ENCODE data around the gene GRB10. TPM values are rescaled to one million over a fixed set of nuclear protein-coding genes. Genes with fewer than 3 reads are reported as not detected.

GRB10 gene
- polyA plus RNA-seq, 6 donors from 2014 or later: 0.24 TPM; not detected in 5

DNA sequence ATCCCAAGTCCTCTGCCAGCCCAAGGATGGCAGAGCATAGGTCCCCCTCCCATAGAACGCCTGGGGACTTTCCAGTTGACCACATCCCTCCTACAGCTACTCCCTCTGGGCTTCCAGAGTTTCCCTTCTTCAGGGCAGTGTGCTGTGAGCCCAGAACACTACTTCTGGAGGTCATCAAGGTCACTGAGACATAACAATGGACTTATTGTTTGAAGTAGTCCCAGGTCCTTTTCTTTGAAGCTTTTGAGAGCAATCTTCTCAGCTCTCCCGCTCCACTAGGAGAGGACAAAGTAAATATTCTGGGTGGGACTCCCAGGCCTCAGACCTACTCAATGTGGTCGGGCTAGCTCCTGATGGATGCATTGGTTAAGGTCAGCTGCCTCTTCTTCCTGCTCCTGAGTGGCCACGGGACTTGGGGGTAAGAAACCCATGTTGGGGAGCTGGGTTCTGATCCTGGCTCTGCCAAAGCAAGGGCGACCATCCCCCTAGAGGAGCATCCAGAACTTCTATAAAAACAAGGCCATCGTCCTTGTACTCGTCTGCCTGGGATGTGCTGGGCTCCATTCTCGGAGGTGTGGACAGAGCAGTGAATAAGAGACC, 134.0 kb downstream of the GRB10 start:
- Mint-ChIP-seq H3K27me3 (no peaks in the 10 kb centered on the region), H3K9me3 (no peaks in the 10 kb centered on the region), H3K4me1 (no peaks in the 10 kb centered on the region), H3K36me3 (no peaks in the 10 kb centered on the region), H3K4me3 (no peak overlapping the region), H3K27ac (no peak overlapping the region)
- no peak for ATAC-seq (ENCODE audit: low read depth in 2 of 2)
- no peak for DNase-seq

DNA sequence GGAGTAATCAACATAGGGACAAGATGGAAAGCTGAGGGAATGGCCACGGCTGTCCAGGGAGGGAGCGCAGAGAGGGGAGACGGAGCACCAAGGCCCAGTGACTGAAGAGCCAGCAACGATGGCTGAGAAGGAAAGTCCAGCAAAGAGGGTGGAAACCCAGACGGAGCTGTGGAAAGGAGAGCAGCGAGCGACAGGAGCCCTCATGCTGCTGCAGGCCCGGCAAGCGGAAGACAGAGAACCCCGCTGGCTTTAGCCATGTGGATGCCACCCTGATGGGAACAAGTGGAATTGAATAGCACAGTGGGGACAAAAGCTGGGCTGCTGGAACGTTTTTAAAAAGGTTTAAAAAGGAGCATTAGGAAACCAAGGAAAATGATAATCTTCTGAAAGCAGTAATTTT, 134.6 kb downstream of the GRB10 start:
- Mint-ChIP-seq H3K36me3 (no peaks in the 10 kb centered on the region), H3K4me3 (no peak overlapping the region), H3K4me1 (no peaks in the 10 kb centered on the region), H3K27ac (peak overlapping the region in 1 of 6 donors; percentile 77), H3K9me3 (no peaks in the 10 kb centered on the region), H3K27me3 (no peaks in the 10 kb centered on the region)
- DNase-seq (no peak), ATAC-seq (ENCODE audit: low read depth in 2 of 2) (no peak)

DNA sequence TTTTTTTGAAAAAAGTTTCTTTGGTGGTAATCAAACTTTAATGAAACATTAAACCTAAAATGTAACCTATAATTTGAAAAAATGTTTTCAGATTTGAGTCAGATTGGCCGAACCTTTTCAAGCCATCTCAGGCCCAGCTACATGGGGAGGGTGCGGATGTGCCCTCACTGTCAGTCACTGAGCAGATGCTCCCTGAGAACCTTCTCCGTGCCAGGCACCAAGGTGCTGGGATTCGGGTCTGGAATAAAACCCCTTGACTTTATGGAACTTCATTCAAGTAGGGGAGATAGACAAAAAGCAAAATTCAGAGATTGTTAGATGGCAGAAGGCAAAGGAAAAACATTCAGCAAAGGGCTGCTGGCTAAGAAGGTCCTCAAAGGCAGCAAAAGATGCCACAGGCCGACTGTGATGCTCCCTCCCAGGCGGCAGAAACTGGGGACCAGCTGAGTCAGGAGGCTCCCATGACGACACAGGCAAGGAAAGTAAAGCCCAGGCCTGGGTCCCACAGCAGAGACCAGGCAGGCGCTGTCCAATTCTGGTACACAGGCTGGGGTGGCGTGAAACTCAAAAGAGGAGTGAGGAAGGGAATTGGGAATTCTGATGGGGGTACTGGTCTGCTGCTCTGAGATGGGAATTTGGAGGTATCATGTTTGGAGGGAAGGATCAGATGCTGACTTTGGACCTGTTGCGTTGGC, 135.3 kb downstream of the GRB10 start:
- DNase-seq (no peak), ATAC-seq (ENCODE audit: low read depth in 2 of 2) (no peak)
- no peaks in the 10 kb centered on the region for H3K36me3 Mint-ChIP-seq
- H3K4me3 Mint-ChIP-seq: no peak overlapping the region
- no peaks in the 10 kb centered on the region for H3K9me3 Mint-ChIP-seq
- H3K27ac Mint-ChIP-seq: peak overlapping the region in 1 of 6 donors; percentile 77
- no peaks in the 10 kb centered on the region for H3K4me1 Mint-ChIP-seq
- no peaks in the 10 kb centered on the region for H3K27me3 Mint-ChIP-seq

DNA sequence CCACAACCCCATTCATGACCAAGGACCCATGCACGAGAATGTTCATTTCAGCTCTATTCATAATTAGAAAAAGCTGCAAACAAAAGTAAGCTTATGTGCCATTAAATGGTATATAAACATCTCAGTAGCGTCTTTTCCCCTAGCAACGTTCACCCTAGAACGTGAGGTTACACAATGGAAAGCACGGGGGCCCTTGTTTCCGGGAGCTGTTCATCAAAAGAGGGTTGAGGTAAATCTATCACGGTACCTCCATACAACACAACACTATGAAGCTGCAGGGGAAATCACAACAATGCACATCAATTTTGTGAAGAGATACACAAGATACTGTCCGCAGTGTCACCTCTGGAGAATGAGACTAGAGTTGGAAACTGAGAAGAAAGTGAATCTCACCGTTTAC, 136.6 kb downstream of the GRB10 start:
- H3K9me3 Mint-ChIP-seq: no peaks in the 10 kb centered on the region
- no peak overlapping the region for H3K4me3 Mint-ChIP-seq
- H3K27ac Mint-ChIP-seq: no peak overlapping the region
- no peak for DNase-seq
- H3K27me3 Mint-ChIP-seq: no peaks in the 10 kb centered on the region
- no peaks in the 10 kb centered on the region for H3K36me3 Mint-ChIP-seq
- no peaks in the 10 kb centered on the region for H3K4me1 Mint-ChIP-seq
- ATAC-seq (ENCODE audit: low read depth in 2 of 2): no peak

DNA sequence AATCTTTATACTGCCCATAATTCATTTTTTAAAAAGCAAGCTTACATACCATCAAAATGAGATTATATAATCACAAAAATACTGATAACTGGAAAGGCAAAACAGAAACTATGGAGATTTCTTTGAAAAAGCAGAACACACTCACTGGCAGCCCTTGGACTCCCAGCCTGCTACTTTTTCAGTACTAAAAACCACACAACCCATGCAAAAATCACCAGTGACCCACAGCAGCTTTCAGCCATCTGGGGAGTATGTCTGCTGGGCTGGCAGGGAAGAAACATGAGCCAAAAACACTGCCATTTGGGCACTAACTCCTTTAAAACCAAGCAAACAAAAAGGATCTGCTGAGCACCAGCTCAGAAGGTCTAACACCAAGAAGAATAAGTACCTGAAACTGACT, 137.5 kb downstream of the GRB10 start:
- no peak for ATAC-seq (ENCODE audit: low read depth in 2 of 2)
- no peaks in the 10 kb centered on the region for H3K4me1 Mint-ChIP-seq
- no peaks in the 10 kb centered on the region for H3K9me3 Mint-ChIP-seq
- no peak for DNase-seq
- no peak overlapping the region for H3K4me3 Mint-ChIP-seq
- H3K27ac Mint-ChIP-seq: no peak overlapping the region
- H3K36me3 Mint-ChIP-seq: no peaks in the 10 kb centered on the region
- no peaks in the 10 kb centered on the region for H3K27me3 Mint-ChIP-seq

DNA sequence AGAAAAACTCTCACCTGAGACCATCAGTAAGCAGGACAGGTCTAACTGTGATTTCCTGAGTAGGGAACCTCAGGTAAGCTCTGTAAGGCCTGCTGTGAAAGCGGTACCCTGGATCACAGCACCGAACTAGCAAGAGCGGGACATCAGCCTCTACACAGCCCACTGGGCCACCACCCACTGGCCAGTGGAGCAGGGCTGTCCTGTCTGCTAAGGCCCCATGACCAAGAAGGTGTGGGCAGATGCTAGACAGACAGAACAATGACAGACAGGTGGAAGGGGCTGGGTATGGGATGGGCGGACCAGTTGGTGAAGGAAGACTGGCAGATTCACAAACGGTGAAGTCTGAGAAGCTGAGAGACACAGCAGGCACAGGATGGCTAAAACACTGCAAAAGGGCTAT, 138.1 kb downstream of the GRB10 start:
- DNase-seq: no peak
- no peak for ATAC-seq (ENCODE audit: low read depth in 2 of 2)
- H3K4me1 Mint-ChIP-seq: no peaks in the 10 kb centered on the region
- peak overlapping the region in 1 of 6 donors; percentile 48 for H3K27ac Mint-ChIP-seq
- H3K4me3 Mint-ChIP-seq: no peak overlapping the region
- no peaks in the 10 kb centered on the region for H3K9me3 Mint-ChIP-seq
- no peaks in the 10 kb centered on the region for H3K36me3 Mint-ChIP-seq
- H3K27me3 Mint-ChIP-seq: no peaks in the 10 kb centered on the region

DNA sequence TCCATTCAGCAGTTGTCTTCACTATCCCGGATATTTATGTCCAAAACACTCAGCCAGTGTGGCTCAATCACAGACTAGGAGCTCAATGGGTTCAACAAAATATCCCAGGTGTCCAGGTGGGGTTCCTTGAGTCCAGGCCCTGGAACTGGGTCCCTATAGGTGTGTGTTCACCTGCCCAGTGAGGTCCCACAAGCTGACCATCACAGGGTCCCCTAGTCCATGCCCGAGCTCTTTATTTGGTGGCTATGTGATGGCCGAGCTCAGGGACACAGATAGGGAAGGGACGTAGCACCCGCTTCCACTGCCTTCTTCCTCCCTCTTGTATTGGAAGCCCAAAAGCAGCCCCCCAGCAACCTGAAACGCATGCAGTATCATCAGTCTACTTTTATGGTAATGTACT, 138.6 kb downstream of the GRB10 start:
- Mint-ChIP-seq H3K4me1 (no peaks in the 10 kb centered on the region), H3K36me3 (no peaks in the 10 kb centered on the region), H3K4me3 (no peak overlapping the region), H3K27me3 (no peaks in the 10 kb centered on the region), H3K27ac (no peak overlapping the region), H3K9me3 (no peaks in the 10 kb centered on the region)
- ATAC-seq (ENCODE audit: low read depth in 2 of 2): no peak
- DNase-seq: no peak

DNA sequence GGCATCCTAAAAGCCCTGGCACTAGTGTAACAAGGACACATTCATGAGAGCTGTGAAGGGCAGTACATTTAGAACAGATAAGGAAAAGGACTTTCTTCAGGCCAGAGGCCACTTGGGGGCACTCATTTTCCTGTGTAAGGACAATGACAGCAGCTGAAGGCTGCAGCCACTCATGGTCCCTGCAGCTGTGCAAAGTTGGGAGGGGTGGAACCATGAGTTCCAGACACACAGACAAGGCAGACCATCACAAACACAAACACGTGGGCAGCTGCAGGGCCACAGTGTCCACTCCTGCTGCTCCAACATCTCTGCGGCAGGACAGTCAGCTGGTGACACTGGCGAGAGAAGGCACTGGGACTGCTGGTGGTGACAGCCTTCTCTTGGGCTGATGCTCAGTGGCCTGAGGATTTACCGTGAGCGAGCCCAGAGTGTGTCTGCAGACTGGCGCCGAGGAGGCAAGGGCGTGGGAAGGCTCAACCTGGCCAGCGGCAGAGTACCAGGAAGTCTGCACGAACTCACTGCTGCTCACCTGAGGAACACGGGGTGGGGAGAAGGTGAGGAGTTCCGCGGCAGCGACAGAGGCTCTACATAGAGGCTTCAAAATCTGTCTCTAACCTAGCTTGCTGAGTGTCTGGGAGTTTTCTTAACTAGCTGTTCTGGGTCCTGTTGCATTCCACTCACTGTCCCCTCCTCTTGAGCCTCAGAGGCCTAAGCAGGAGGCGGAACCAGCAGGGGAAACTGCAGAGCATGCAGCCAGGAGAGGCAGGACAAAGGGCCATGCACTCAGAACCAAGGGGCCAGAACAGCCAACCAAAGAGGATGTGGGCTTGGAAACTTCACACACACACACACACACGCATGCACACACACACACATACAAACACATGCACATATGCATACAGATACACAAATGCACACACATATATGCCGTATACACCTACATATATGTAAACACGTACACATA, 141.0 kb downstream of the GRB10 start:
- ATAC-seq (ENCODE audit: low read depth in 2 of 2) (no peak), DNase-seq (no peak)
- H3K27ac Mint-ChIP-seq: no peak overlapping the region
- H3K4me1 Mint-ChIP-seq: no peaks in the 10 kb centered on the region
- H3K27me3 Mint-ChIP-seq: peaks cover 0 to under 1% (median 0%) of the 10 kb centered on the region in 3 donors
- no peaks in the 10 kb centered on the region for H3K36me3 Mint-ChIP-seq
- H3K4me3 Mint-ChIP-seq: no peak overlapping the region
- H3K9me3 Mint-ChIP-seq: peaks cover 0 to 5% (median 0%) of the 10 kb centered on the region in 7 donors

DNA sequence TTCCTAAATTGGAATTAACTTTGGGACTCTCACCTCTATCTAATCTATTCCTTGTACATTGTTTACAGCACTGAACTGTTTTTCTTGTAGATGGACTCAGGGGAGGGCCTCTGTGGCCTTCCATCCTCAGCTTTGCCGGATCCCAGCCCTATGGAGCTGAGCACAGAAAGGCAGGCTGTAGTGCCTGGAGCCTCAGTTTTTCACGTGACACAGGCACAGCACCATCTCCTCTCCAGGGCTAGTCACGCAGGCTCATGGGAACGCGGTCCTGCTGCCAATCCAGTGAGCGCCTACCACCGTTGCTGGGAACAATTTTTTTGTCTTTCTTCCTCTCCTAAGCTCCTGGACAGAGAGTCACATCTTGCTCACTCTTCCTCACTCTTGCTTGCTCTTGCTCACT, 141.9 kb downstream of the GRB10 start:
- Mint-ChIP-seq H3K27ac (no peak overlapping the region), H3K9me3 (peaks cover 0 to 5% (median 0%) of the 10 kb centered on the region in 7 donors), H3K36me3 (no peaks in the 10 kb centered on the region), H3K27me3 (peaks cover 0 to 3% (median 0%) of the 10 kb centered on the region in 3 donors), H3K4me1 (no peaks in the 10 kb centered on the region), H3K4me3 (no peak overlapping the region)
- DNase-seq (no peak), ATAC-seq (ENCODE audit: low read depth in 2 of 2) (no peak)

DNA sequence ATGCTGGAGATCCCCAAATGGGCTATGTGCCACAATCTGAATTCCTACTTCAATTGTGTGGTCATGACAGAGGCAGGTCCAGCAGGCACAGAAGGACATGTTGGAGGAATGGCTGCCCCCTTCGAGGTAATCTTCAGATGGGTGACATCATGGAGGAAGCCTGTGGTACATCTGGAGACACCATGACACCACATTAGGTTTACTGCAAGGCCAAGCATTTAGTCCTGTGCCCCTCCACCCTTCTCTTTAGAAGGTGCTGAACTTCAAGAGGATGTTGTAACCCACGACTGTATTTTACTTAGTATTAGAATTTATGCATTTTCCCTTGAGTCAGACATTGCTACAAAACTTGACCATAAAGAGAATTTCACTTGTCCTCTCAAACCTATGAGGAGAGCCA, 142.4 kb downstream of the GRB10 start:
- no peaks in the 10 kb centered on the region for H3K4me1 Mint-ChIP-seq
- ATAC-seq (ENCODE audit: low read depth in 2 of 2) (no peak), DNase-seq (no peak)
- no peak overlapping the region for H3K27ac Mint-ChIP-seq
- H3K4me3 Mint-ChIP-seq: no peak overlapping the region
- H3K27me3 Mint-ChIP-seq: peaks cover 3 to 7% (median 4%) of the 10 kb centered on the region in 3 donors
- H3K9me3 Mint-ChIP-seq: peaks cover 0 to 5% (median 3%) of the 10 kb centered on the region in 7 donors
- peaks cover 0 to 4% of the 10 kb centered on the region in 2 donors for H3K36me3 Mint-ChIP-seq

DNA sequence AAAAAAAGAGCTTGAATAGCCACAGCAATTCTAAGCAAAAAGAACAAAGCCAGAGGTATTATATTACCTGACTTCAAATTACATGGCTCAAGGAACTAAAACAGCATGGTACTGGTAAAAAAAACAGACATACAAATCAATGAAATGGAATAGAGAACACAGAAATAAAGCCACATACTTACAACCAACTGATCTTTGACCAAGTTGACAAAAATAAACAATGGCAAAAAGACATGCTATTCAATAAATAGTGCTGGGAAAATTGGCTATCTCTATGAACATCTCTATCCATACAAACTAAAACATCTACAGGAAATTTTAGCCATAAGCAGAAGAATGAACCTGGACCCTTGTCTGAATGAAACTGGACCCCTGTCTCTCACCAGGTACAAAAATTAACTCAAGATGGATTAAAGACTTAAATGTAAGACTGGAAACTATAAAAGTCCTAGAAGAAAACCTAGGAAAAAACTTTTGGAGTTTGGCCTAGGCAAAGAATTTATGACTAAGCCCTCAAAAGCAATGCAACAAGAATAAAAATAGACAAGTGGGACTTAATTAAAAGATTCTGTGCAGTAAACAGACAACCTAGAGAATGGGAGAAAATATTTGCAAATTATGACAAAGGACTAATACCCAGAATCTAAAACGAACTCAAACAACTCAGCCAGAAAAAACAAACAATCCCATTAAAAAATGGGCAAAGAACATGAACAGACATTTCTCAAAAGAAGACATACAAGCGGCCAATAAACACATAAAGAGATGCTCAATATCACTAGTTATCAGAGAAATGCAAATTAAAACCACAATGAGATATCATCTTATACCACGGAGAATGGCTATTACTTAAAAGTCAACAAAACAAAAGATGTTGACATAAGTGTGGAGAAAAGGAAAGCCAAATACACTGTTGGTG, 144.7 kb downstream of the GRB10 start:
- H3K9me3 Mint-ChIP-seq: peaks cover 0 to 19% (median 3%) of the 10 kb centered on the region in 7 donors
- ATAC-seq (ENCODE audit: low read depth in 2 of 2): no peak
- peaks cover 0 to 14% of the 10 kb centered on the region in 2 donors for H3K36me3 Mint-ChIP-seq

DNA sequence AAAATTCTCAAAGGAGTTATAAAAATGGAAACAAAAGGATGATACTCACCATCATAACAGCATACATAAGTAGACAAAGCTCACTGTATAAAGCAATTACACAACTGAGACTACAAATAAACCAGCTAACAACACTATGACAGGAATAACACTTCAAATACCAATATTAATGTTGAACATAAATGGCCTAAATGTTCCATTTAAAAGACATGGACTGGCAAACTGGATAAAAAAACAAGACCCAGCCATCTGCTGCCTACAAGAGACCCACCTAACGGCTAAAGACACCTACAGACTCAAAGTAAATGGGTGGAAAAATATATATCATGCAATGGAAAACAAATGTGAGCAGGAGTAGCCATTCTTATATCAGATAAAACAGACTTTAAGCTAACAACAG, 148.3 kb downstream of the GRB10 start:
- peaks cover 0 to 4% (median 0%) of the 10 kb centered on the region in 3 donors for H3K4me1 Mint-ChIP-seq
- H3K36me3 Mint-ChIP-seq: peaks cover 0 to 14% of the 10 kb centered on the region in 2 donors
- H3K27ac Mint-ChIP-seq: peak overlapping the region in 1 of 6 donors; percentile 2
- DNase-seq (no peak), ATAC-seq (ENCODE audit: low read depth in 2 of 2) (no peak)
- H3K27me3 Mint-ChIP-seq: peaks cover 11 to 26% (median 14%) of the 10 kb centered on the region in 3 donors
- peaks cover 0 to 19% (median 3%) of the 10 kb centered on the region in 7 donors for H3K9me3 Mint-ChIP-seq
- no peak overlapping the region for H3K4me3 Mint-ChIP-seq

More for the DNA sequence above, 144.7 kb downstream of the GRB10 start:
- Mint-ChIP-seq H3K4me1 (no peaks in the 10 kb centered on the region), H3K4me3 (no peak overlapping the region), H3K27ac (peak overlapping the region in 1 of 6 donors; percentile 12), H3K27me3 (peaks cover 10 to 24% (median 14%) of the 10 kb centered on the region in 3 donors)
- no peak for DNase-seq

DNA sequence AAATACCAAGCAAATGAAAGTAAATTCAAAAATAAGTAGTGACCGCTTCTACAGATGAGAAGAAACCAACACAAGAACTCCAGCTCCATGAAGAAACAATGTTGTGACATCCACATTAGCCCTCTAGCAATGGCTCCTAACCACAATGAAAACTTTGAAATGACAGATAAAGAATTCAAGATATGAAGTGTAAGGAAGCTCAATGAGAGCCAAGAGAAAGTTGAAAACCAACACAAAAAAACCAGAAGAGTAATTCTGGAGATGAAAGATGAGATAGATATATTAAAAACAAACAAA, 149.3 kb downstream of the GRB10 start:
- ATAC-seq (ENCODE audit: low read depth in 2 of 2): no peak
- Mint-ChIP-seq H3K36me3 (peaks cover 0 to 14% of the 10 kb centered on the region in 2 donors), H3K27ac (no peak overlapping the region), H3K4me3 (no peak overlapping the region), H3K9me3 (peaks cover 0 to 19% (median 3%) of the 10 kb centered on the region in 7 donors), H3K27me3 (peaks cover 11 to 26% (median 14%) of the 10 kb centered on the region in 3 donors), H3K4me1 (peaks cover 0 to 14% (median 2%) of the 10 kb centered on the region in 3 donors)
- DNase-seq: no peak

Data from naive B cell (primary cell).